ACC112 (cell line): ENCODE results near the gene PPM1N.

Experiments used
- H2AFZ ChIP-seq: fragments of 200-600 bp; sonication (generic); one replicate; pipeline ENCODE4 v1.6.0; 2017; ENCODE audit warnings: antibody characterized with exemption, low read length; ENCODE audit not compliant: unreplicated experiment
- H3K27ac ChIP-seq: fragments of 200-600 bp; sonication (generic); 2 replicates; pipeline ENCODE4 v1.5.1; 2014; ENCODE audit warnings: low read depth, mild to moderate bottlenecking, antibody characterized with exemption, low read length, moderate library complexity
- H3K27me3 ChIP-seq: fragments of 200-600 bp; sonication (generic); 2 replicates; pipeline ENCODE4 v1.6.1; 2014; ENCODE audit warnings: mild to moderate bottlenecking, antibody characterized with exemption, low read length, moderate library complexity, mixed read lengths; ENCODE audit not compliant: insufficient read depth
- H3K36me3 ChIP-seq: fragments of 200-600 bp; sonication (generic); 2 replicates; pipeline ENCODE4 v1.6.1; 2016; ENCODE audit warnings: mild to moderate bottlenecking, antibody characterized with exemption, low read length, moderate library complexity, mixed read lengths; ENCODE audit not compliant: insufficient read depth
- H3K4me1 ChIP-seq: fragments of 200-600 bp; sonication (generic); one replicate; pipeline ENCODE4 v1.6.1; 2016; ENCODE audit warnings: low read length, mixed read lengths; ENCODE audit not compliant: insufficient read depth, unreplicated experiment, control insufficient read depth
- H3K4me3 ChIP-seq: fragments of 200-600 bp; sonication (generic); 2 replicates; pipeline ENCODE4 v1.5.1; 2014; ENCODE audit warnings: mild to moderate bottlenecking, low read depth, low read length
- H3K79me2 ChIP-seq: fragments of 200-600 bp; sonication (generic); one replicate; pipeline ENCODE4 v1.6.0; 2016; ENCODE audit warnings: low read length; ENCODE audit not compliant: control insufficient read depth, unreplicated experiment, insufficient read depth

The PPM1N gene

DNA sequence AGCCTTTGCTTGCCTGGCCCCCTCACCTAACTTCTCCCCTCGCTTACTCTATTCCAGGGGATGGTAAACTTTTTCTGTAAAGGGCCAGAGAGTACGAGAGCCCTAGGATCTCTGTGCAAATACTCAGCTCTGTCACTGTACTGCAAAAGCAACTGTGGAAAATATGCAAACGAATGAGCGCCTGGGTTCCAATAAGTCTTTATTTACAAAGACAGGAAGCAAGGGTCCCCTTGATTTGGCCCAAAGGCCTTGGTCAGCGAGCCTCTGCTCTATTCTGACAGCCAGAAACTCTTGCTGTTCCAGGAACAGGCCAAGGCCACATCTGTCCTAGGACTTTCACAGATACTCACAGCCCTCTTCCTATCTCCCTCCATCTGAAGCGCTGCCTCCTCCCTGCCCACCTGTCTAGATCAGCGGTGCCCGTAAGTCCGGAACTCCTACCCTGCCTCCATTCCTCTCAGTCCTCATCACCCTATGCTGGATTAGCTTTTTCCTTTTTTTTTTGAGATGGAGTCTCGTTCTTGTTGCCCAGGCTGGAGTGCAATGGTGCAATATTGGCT, 49.0 kb downstream of the PPM1N start:
- H3K27ac ChIP-seq: no peak overlapping the region
- H2AFZ ChIP-seq: no peak overlapping the region

DNA sequence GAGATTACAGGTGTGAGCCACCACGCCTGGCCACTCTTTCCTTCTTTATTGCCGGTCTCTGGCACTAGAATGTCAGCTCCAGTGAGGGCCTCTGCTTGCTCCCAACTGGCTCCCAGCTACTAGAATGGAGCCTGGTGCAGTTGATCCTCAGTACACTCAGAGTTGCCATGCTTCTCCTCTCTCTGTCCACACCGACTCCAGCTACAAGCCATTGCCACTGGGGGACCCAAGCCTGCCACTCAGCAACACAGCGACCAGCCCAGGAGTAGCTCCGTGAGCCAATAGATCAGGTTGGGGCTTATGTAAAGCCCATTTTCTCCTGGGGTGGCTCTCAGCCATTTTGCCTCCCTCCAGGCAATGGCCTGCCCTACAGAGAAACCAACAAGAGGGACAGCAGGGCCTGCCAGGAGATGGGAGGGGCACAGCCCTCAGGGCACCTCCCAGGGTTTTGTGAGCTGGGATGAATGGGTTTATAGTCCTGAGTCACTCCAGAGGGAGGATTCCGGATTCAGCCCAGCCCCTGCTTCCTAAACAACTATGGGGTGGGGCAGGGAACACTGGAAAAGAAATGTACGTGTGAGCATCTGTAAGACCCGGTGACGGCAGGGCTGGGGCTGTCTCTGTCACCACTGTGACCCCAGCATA, 49.8 kb downstream of the PPM1N start:
- Histone ChIP-seq H3K27ac (no peak overlapping the region), H3K79me2 (no peaks in the 10 kb centered on the region), H3K27me3 (no peaks in the 10 kb centered on the region), H3K4me1 (no peaks in the 10 kb centered on the region), H2AFZ (no peak overlapping the region), H3K36me3 (no peaks in the 10 kb centered on the region), H3K4me3 (no peak overlapping the region)

More for the DNA sequence above, 49.0 kb downstream of the PPM1N start:
- Histone ChIP-seq H3K4me1 (no peaks in the 10 kb centered on the region), H3K27me3 (no peaks in the 10 kb centered on the region), H3K79me2 (no peaks in the 10 kb centered on the region), H3K36me3 (no peaks in the 10 kb centered on the region), H3K4me3 (no peak overlapping the region)
